ENCODE results near the gene TPRKB.
"Not testable (repeated sequence)": the region's sequence is repeated elsewhere in the genome, so short reads cannot be mapped to it uniquely, and the experiment has no call there.

TPRKB gene

GRCh38 chr2:73704285-73704684, 32.9 kb downstream of the TPRKB start:
- no peak overlapping the region for H3K27ac ChIP-seq
- DNase-seq, result no peak
- no peaks in the 10 kb centered on the region for H3K27me3 ChIP-seq (replicated peaks)
- in situ Hi-C loops (cut with HindIII; ENCODE audit: low pct_ligation_motif_present, low sequenced_read_pairs), result no loop called here
- TF ChIP-seq CTCF (IDR thresholded peaks at IDR 0.05; ENCODE audit: low read depth, low read length, missing control alignments), result no peak
- H3K36me3 ChIP-seq (replicated peaks), result no peaks in the 10 kb centered on the region
- H3K4me3 ChIP-seq (ENCODE audit: low read depth, low read length), result no peak overlapping the region

GRCh38 chr2:73703675-73704074, 33.5 kb downstream of the TPRKB start:
- TF ChIP-seq CTCF (IDR thresholded peaks at IDR 0.05; ENCODE audit: low read depth, low read length, missing control alignments), result no peak
- no peaks in the 10 kb centered on the region for H3K36me3 ChIP-seq (replicated peaks)
- in situ Hi-C loops (cut with HindIII; ENCODE audit: low pct_ligation_motif_present, low sequenced_read_pairs), result no loop called here
- no peak overlapping the region for H3K27ac ChIP-seq
- H3K27me3 ChIP-seq (replicated peaks), result no peaks in the 10 kb centered on the region
- no peak for DNase-seq
- no peak overlapping the region for H3K4me3 ChIP-seq (ENCODE audit: low read depth, low read length)

GRCh38 chr2:73702852-73703493, 34.2 kb downstream of the TPRKB start:
- in situ Hi-C loops (cut with HindIII; ENCODE audit: low pct_ligation_motif_present, low sequenced_read_pairs); DNase-seq; H3K27ac ChIP-seq; H3K36me3 ChIP-seq (replicated peaks); H3K27me3 ChIP-seq (replicated peaks); H3K4me3 ChIP-seq (ENCODE audit: low read depth, low read length): not testable (repeated sequence)

GRCh38 chr2:73701968-73702665, 35.0 kb downstream of the TPRKB start:
- TF ChIP-seq CTCF (IDR thresholded peaks at IDR 0.05; ENCODE audit: low read depth, low read length, missing control alignments), result no peak
- no peaks in the 10 kb centered on the region for H3K36me3 ChIP-seq (replicated peaks)
- no peak for DNase-seq
- H3K4me3 ChIP-seq (ENCODE audit: low read depth, low read length), result no peak overlapping the region
- in situ Hi-C loops (cut with HindIII; ENCODE audit: low pct_ligation_motif_present, low sequenced_read_pairs), result no loop called here
- no peaks in the 10 kb centered on the region for H3K27me3 ChIP-seq (replicated peaks)
- no peak overlapping the region for H3K27ac ChIP-seq

GRCh38 chr2:73701448-73701765, 35.7 kb downstream of the TPRKB start:
- H3K36me3 ChIP-seq (replicated peaks); in situ Hi-C loops (cut with HindIII; ENCODE audit: low pct_ligation_motif_present, low sequenced_read_pairs); H3K4me3 ChIP-seq (ENCODE audit: low read depth, low read length); H3K27ac ChIP-seq; H3K27me3 ChIP-seq (replicated peaks); DNase-seq: not testable (repeated sequence)

GRCh38 chr2:73700661-73701447, 36.3 kb downstream of the TPRKB start:
- DNase-seq, result no peak
- Histone ChIP-seq H3K27ac (no peak overlapping the region), H3K4me3 (ENCODE audit: low read depth, low read length) (no peak overlapping the region), H3K27me3 (replicated peaks) (no peaks in the 10 kb centered on the region), H3K36me3 (replicated peaks) (no peaks in the 10 kb centered on the region)
- in situ Hi-C loops (cut with HindIII; ENCODE audit: low pct_ligation_motif_present, low sequenced_read_pairs), result no loop called here
- TF ChIP-seq CTCF (IDR thresholded peaks at IDR 0.05; ENCODE audit: low read depth, low read length, missing control alignments), result no peak

All from brain microvascular endothelial cell (primary cell).